DND-41 (cell line): ENCODE results near the gene JAML.

Source experiments
- EZH2 ChIP-seq: IDR thresholded peaks from 3 replicates; pipeline ENCODE4 v1.6.1; 2012; ENCODE audit warnings: borderline replicate concordance, low read depth, mild to moderate bottlenecking, moderate library complexity, low read length, inconsistent platforms; ENCODE audit not compliant: severe bottlenecking
- TF ChIP-seq, protein P1 (sequence below): IDR thresholded peaks from 2 replicates; pipeline ENCODE4 v1.5.1; 2012; ENCODE audit warnings: borderline replicate concordance, low read length, moderate library complexity, mild to moderate bottlenecking; ENCODE audit not compliant: poor library complexity, severe bottlenecking; ENCODE audit errors: extremely low read depth

DNA sequence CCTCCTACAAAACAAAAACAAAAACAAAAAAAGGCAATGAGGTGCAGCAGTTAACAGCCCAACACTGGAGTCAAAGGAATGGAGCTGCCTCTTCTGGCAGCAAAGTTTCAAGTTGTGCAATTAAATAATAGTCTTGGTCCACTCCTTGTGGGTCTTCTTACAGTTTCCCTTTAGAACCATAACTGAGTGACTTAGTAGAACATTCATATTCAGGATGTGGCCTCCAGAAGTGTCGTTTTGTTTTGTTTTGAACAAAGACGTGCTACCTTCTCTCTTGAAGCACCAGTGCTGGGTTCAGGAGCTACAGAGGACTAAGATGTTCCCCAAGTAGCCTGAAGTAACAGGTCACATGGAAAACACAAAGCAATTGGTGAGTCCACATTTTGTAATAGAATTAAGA, 2.0 kb upstream of the JAML start:
- TF ChIP-seq, protein P1, sequence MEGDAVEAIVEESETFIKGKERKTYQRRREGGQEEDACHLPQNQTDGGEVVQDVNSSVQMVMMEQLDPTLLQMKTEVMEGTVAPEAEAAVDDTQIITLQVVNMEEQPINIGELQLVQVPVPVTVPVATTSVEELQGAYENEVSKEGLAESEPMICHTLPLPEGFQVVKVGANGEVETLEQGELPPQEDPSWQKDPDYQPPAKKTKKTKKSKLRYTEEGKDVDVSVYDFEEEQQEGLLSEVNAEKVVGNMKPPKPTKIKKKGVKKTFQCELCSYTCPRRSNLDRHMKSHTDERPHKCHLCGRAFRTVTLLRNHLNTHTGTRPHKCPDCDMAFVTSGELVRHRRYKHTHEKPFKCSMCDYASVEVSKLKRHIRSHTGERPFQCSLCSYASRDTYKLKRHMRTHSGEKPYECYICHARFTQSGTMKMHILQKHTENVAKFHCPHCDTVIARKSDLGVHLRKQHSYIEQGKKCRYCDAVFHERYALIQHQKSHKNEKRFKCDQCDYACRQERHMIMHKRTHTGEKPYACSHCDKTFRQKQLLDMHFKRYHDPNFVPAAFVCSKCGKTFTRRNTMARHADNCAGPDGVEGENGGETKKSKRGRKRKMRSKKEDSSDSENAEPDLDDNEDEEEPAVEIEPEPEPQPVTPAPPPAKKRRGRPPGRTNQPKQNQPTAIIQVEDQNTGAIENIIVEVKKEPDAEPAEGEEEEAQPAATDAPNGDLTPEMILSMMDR = no peak
- TF ChIP-seq EZH2 = no peak
